ENCODE measurements around the gene CACNA1H.

CACNA1H gene

DNA sequence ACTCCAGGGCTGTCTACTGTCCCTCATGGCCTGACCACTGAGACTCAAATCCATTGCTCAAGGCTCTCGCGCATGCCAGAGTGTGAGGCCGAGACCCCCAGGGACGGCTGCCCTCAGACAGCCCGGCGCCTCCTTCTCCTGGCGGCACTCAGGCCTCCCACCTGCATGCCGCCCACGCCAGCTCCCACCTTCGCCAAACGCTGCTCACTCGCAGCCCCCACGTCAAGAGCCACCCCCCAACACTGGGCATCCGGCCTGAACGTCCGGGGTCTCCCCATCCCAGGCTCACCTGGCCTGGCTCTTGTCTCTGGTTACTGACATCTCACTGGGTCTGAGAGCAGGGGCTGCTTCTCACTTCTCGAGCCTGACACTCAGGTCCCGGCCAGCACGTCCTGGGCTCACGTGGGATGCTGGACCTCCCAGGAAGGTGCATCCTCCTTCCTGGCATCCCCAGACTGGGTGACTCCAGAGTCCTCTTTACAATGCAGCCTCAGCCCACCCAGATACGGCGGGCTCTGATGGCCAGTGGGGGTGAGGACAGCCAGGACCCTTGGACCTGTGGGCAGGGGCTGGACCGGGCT, 12.2 kb upstream of the CACNA1H start:
- in situ Hi-C loops (cut with MboI; ENCODE audit: low sequenced_read_pairs) = no loop called here

DNA sequence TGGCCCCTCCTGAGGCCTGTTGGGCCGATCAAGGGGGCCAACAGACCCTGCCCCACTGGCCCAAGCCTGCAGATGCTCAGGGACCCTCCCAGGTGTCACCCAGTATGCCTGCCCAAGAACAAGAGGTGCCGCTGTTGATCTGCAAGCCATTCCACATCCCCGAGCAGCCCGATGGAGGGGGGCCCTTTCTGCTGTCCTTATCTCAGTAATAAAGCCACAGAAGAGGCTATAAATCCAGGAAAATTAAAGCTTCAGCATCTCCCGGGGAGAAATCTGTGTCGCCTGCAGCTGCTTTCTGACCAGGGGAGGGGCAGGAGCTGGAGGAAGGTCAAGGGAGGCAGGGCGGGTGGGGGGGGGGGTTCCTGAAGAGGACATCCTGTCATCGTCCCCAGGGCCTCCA, 11.7 kb upstream of the CACNA1H start:
- in situ Hi-C loops (cut with MboI; ENCODE audit: low sequenced_read_pairs) = no loop called here

DNA sequence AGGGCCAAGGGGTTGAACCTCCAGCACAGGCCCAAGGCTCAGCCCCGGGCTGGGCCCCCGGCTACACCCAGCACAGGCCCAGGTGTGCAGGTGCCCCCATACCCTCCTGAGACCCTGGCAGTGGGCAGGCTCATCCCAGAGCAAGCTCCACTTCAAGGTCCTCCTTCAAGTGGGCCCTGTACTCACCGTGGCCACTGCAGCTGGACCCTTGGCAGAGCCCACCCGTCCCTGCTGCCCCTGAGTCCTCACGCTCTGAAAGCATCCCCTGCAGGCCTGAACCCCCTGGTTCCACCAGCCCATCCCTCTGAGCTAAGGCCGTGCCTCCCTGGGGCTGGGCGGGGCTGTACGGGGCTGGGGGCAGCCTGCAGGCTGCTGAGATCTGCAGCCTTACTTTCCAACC, 11.2 kb upstream of the CACNA1H start:
- in situ Hi-C loops (cut with MboI; ENCODE audit: low sequenced_read_pairs) = no loop called here

DNA sequence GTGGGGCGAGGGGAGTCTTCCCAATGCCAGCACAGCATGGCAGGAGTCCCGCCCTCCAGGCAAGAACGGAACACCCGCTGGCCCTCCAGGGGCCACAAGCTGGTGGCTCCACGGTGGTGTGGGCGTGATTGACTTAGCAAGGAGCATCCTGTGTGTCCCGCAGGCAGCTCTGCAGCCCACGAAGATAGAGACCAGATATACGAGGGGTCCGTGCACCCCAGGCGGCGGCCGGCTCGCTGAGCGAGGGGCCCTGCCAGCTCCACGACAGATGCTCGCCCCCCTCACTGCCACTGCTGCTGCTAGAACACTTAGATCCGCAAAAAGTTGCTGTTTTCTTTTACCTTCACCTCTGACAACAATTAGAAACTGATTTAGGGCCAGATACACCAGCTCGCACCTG, 10.0 kb upstream of the CACNA1H start:
- in situ Hi-C loops (cut with MboI; ENCODE audit: low sequenced_read_pairs) = no loop called here

DNA sequence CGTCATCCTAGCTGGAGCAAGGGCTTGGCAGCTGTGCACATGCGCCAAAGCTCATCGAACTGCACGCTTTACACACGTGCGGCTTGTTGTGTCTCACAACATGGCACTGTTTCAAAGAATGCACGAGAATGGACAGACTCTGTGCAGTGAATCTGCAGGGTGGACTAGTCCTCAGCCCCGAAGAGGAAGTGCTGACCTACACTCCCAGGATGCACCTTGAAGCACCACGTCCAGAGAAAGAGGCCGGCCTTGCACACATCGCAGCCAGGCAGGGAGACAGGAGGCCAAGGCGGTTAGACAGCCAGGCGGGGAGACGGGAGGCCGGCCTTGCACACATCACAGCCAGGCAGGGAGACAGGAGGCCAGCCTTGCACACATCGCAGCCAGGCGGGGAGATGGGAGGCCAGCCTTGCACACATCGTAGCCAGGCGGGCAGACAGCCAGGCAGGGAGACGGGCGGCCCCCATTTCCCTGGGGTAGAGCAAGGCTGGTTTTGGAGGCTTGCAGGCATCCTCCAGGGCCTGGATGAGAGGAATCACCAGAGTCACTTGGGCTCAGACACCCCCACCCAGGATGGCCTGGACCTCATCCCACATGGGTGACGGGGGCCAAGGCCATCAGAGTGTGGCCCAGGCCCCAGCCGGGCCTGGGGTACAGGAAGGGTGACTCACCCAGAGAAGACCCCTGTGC, 9.0 kb upstream of the CACNA1H start:
- in situ Hi-C loops (cut with MboI; ENCODE audit: low sequenced_read_pairs) = no loop called here

DNA sequence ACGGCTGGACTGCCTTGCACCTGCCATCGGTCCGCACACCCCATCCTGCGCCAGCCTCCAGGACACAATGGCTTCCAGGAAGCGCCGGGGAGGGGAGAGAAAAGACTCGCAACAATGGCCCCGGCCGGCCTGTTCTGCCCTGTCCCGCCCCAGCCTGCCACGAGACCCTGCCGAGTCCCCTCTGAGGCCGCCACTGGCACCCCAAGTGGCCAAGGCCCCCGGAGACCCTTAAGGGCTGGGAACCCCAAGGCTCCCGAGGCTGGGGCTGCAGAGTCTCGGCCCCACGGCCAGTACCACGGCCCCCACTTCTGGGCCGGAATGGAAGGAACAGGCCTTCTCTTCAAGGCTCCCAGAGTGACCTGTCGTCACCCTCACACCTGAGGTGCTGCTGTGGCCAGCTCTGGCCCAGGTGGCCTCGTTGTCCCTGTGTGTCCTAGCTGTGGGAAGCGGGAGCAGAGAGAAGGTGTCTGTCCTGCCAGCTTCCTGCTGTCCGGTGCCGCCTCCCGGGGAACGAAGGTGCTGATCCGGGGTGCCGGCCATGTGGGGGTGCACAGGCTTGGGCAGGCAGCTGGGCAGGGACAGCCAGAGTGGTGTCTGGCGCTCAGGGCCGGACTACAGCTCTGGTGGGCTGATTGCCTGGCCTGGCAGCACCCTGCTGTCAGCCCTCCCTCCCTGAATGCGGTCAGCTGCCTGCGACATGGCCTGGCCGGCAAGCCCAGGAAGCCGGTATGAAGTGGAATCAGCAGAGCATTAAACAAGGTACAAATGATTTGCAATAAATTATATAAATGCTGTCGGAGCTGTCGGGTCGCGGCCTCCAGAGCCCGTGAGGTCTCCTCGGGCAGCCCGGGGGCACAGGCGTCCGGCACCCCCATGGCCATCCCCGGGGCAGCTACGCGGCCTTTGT, 8.2 kb upstream of the CACNA1H start:
- in situ Hi-C loops (cut with MboI; ENCODE audit: low sequenced_read_pairs) = no loop called here

DNA sequence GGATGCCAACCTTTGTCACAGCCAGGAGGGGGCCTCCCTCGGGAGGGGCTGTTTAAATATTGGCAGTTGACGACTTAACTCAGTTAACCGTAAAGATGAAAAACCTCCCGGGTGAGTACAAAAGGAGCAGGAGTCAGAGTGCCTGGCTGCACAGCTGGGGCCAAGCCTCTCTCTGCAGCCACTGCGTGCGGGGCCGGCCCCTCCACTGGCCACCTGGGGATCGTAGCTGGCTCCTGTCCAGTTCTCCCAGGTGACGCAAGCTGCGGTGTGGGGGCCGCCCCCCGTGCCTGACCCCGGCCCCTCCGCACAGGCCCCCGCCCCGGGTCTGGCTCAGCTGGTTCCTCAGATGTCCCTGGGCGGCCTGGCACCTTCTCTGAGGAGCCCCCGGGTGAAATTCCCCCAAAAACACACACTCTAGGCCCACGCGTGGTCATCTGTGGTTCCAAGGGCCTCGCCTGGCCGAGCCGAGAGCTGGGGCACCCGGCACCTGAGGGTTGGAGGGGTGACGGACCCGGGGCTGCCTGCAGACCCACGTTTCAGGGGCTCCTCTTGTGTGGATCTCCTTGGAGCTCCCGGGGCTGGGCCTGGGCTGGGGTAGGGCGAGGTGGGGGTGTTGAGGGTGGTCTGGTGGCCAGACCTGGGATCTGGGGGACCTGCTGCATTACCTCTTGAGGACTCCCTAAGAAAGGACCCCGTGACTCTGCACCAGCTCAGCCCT, 7.4 kb upstream of the CACNA1H start:
- in situ Hi-C loops (cut with MboI; ENCODE audit: low sequenced_read_pairs) = no loop called here

DNA sequence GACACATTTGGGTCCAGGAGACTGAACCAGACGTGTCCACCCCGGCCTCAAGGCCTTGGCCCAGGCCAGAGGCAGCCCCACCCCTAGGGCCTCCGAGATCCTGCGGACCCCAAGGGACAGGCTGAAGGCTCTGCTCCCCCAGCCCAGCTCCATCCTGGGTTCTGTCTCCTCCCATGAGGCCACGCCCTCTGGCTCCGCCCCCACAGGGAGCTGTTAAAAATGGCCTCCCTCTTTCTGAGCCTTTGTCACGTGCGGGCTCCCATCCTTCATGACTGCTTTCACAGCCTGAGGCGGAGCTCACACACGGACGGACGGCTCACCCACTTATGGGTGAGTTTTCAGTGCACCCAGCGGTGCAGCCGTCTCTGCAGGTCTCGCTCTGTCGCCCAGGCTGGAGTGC, 6.5 kb upstream of the CACNA1H start:
- in situ Hi-C loops (cut with MboI; ENCODE audit: low sequenced_read_pairs) = no loop called here

DNA sequence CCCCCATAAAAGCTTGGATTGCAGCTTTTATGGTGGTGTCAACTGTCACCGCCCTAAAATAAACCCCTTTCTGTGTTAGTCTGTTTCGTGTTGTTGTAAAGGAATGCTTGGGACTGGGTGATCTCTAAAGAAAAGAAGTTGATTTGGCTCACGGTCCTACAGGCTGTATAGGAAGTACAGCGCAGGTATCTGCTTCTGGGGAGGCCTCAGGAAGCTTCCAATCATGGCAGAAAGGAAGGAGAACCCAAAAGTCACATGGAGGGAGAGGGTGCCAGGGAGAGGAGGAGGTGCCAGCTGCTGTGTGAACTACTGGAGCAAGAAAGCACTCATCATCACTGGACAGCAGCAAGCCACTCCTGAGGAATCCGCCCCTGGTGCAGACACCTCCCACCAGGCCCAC, 5.9 kb upstream of the CACNA1H start:
- in situ Hi-C loops (cut with MboI; ENCODE audit: low sequenced_read_pairs) = no loop called here

DNA sequence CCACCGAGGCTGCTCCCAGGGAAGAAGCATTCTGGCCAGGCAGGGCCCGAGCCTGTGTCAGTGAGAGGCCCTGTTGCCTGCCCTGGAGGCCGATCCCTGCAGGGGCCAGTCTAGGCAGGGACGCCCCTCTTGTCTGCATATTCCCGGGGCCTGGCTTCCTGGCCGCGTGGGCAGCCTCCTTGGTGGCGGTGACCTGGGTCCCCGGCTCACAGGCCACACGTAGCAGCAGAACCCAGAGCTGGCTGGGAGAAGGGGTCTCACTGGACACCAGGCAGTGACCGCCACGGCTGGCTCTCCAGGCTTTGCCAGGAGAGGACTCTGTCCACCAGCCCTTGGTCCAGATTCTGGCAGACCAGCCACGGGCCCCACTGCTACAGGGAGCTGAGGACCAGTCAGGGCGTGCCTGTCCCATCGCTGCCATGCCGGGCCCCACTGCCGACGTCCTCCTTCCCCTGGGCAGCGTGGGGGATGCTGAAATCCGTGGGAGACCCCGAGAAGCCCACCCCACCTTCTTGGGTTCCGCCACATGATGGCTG, 3.7 kb upstream of the CACNA1H start:
- in situ Hi-C loops (cut with MboI; ENCODE audit: low sequenced_read_pairs) = no loop called here

DNA sequence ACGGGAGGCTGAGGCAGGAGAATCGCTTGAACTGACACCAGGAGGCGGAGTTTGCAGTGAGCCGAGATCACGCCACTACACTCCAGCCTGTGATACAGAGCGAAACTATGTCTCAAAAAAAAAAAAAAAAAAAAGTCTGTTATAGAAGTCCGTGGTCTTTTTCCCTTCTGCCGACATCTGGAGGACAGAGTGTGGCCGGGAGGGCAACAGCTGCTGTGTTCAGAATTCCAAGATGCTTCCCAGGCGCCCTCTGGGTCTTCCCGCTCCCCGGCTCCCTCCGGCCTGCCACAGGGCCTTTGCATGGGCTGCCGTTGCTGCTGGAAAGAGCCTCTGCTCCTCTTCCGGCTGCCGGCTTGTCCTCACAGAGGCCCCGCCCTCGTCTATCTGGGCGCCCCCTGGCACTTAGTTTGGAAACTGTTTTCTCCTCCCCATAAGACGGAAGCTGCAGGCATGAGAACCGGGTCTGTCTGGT, 2.4 kb upstream of the CACNA1H start:
- in situ Hi-C loops (cut with MboI; ENCODE audit: low sequenced_read_pairs) = no loop called here

DNA sequence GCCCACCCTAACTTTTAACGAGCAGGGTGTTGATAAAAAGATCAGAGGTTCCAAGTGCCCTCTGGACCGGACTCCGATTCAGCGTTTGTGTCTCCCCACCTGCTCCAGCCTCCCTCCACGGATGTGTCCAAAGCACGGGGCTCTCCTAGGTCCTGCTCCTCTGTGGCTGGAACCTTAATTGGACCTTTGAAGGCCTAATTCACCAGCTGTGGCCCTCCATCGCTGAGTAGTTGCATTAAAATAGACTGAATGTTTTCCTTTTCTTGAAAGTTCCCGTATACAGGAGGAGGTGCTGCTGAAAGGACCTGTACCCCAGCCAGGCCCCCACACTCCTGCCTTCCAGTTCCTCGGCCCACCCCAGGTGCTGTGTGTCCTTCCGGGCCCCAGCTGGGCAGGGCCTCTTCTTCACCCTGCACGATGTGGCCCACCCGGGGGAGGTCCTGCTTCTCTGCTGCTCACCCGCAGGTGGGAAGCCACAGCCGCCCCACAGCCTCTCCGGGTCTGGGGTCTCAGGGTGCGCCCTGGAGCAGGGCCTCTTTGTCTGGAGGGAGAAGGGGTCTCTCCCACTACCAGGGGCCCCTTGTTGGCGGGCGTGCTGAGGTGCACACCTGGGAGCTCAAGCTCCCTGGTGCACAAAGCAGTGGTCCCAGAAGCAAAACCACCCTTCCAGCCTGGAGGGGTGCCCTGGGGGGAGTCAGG, 1.3 kb upstream of the CACNA1H start:
- in situ Hi-C loops (cut with MboI; ENCODE audit: low sequenced_read_pairs) = no loop called here

DNA sequence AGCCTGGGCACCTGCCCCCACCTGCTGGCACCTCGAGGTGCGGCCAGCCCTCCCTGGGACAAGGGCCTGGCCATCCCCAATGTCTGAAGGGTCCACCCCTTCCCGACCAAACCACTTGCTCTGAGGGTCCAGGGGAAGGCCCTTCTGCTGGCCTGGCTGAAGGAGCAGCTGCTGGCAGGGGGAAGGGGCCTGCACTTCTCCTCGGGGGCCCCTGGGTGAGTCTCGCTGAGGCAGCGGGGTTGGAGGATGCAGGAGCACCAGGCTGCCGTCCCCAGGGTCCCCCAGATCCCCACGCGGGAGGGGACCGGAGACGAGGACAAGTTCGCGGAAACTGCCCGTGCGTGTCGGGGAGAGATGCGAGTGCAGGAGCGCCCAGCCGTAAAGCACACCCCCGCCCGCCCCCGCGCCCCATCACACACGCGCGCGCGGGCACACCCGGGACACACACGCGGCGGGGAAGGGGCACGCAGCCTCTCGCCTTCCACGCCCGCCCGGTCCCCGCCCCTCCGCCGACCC, 725 bp upstream of the CACNA1H start:
- in situ Hi-C loops (cut with MboI; ENCODE audit: low sequenced_read_pairs) = no loop called here

DNA sequence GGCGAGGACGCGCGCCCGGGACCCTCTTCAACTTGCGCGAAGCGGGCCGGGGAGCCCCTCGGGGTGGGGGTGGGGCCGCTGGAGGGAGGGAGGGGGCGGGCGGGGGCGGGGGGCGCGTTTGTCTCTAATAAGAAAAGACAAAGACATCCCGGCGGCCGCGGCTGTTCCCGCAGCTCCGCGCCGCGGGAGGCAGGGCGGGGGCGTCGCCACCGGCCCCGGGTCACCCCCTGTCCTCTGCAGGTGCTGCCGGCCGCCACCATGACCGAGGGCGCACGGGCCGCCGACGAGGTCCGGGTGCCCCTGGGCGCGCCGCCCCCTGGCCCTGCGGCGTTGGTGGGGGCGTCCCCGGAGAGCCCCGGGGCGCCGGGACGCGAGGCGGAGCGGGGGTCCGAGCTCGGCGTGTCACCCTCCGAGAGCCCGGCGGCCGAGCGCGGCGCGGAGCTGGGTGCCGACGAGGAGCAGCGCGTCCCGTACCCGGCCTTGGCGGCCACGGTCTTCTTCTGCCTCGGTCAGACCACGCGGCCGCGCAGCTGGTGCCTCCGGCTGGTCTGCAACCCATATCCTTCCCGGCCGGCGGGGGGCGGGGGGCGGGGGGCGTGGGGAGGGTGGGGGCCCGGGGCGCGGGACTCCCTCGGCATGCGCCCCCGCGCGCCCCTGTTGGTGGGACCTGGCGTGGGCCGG, 714 bp downstream of the CACNA1H start:
- in situ Hi-C loops (cut with MboI; ENCODE audit: low sequenced_read_pairs) = no loop called here

DNA sequence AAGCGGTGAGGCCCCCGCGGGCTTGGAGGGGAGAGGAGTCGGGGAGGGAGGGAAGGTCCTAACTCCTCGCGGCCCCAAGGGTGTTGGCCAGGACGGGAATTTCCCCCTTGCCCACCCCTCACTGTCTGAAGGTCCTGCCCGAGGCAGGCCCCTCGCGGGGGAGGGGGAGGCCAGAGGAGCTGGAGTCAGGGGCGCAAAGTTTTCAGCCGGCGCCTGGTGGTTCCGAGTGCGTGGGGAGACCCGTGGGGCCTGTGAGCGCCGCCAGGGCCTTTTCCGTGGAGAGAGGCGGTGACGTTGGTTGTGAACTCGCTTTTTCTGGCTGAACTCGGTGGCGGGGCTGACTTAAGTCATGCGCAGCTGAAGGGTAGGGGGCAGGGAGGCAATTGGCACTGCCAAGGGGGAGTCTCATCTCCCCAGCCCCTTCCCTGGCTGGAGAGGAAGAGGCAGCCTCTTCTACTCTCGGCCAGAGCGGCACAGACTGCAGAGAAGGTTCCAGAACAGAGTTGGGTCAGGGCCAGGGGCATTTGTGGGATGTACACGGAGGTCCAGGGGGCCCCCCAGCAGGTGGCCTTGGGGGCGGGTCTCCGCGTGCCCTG, 1.5 kb downstream of the CACNA1H start:
- in situ Hi-C loops (cut with MboI; ENCODE audit: low sequenced_read_pairs) = no loop called here

DNA sequence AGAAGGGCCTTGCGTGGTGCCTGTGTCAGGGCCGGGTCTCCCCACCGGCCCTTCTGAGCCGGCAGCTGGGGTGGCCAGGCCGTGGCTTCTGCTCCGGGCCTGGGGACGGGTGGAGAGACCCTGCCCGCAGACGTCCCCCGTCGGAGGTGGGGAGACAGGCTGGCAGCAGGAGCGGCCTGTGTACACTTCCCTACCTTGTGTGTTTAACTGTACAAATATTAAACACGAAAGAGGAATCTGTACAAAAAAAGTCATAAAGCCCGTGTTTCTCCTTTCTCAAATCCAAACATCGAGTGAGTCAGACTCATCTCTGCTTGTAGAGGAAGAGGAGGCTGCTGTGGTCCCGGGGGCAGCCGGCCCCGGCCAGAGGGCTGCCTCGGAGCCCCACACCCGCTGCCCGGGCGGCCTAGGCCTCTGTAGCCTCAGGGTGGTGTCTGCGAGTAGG, 2.0 kb downstream of the CACNA1H start:
- in situ Hi-C loops (cut with MboI; ENCODE audit: low sequenced_read_pairs) = no loop called here

DNA sequence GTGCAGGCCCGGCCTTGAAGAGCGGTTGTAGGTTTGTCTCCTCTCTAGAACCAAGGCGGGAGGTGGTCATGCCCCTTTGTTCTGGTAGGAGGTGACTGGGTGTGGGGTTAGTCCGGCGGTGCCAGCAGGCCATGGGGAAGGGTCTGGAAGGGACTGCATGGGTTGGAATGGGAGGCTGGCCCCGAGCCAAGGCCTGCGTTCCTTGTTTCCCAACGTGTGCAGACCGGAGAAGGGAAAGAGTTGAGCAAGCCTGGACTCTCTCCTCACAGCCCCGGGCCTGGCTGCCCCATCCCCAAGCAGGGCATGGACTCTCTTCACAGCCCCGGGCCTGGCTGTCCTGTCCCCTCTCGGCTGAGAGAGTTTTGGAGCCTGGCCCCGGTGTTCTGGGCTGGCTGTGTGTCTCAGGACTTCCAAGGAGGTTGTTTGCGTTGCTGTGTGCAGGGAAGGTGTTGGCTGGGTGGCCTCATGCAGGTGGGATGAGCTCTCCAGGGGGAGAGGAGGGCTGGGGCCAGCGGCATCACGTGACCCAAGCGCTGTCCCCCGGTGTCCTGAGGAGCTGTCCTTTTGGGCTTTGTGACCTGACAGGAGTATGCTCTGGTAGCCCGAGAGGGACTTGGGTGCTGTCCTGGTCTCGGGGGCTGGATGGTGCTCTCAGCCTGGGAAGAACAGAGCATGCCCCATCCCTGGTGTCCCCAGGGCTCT, 2.6 kb downstream of the CACNA1H start:
- in situ Hi-C loops (cut with MboI; ENCODE audit: low sequenced_read_pairs) = no loop called here

Data from hTERT RPE-1 (cell line).